RWPE2 (cell line): ENCODE data around the gene B3GAT1.
A peak's percentile ranks its signal among the peaks of the same experiment; 100 is the strongest.

Source experiments
- ATAC-seq: fragments of 200-7000 bp; cut with Tn5 transposase; 3 replicates; pipeline ENCODE4 v1.9.1; 2021; ENCODE audit warnings: low read depth
- DNase-seq: peaks from one replicate; pipeline ENCODE4 v3.0.0-alpha.2; 2020; ENCODE audit warnings: low spot score
- H3K27ac ChIP-seq: fragments of 450-650 bp; 2 replicates; pipeline ENCODE4 v1.5.1; 2017; ENCODE audit warnings: mild to moderate bottlenecking; ENCODE audit not compliant: poor library complexity, severe bottlenecking
- H3K27me3 ChIP-seq: fragments of 250-450 bp; sonication (Bioruptor Pico); 2 replicates; pipeline ENCODE4 v1.5.1; 2021; ENCODE audit warnings: mild to moderate bottlenecking, moderate library complexity; ENCODE audit not compliant: insufficient read depth, poor library complexity, severe bottlenecking
- H3K36me3 ChIP-seq: fragments of 250-450 bp; sonication (Bioruptor Pico); 2 replicates; pipeline ENCODE4 v1.5.1; 2020; ENCODE audit warnings: low read depth, mild to moderate bottlenecking, moderate library complexity
- H3K4me1 ChIP-seq: fragments of 250-450 bp; sonication (Bioruptor Pico); 2 replicates; pipeline ENCODE4 v1.5.1; 2021; ENCODE audit warnings: mild to moderate bottlenecking, moderate library complexity; ENCODE audit not compliant: insufficient read depth, poor library complexity, severe bottlenecking
- H3K4me3 ChIP-seq: fragments of 250-450 bp; sonication (Bioruptor Pico); 2 replicates; pipeline ENCODE4 v1.5.1; 2021; ENCODE audit warnings: mild to moderate bottlenecking, moderate library complexity; ENCODE audit not compliant: severe bottlenecking
- H3K9me3 ChIP-seq: fragments of 250-450 bp; sonication (Bioruptor Pico); 2 replicates; pipeline ENCODE4 v1.5.1; 2021; ENCODE audit warnings: mild to moderate bottlenecking, moderate library complexity; ENCODE audit not compliant: severe bottlenecking
- CTCF ChIP-seq: fragments of 450-650 bp; IDR thresholded peaks from one replicate; pipeline ENCODE4 v1.5.1; 2017; ENCODE audit warnings: mild to moderate bottlenecking, moderate library complexity; ENCODE audit not compliant: poor library complexity, severe bottlenecking

The B3GAT1 gene

DNA sequence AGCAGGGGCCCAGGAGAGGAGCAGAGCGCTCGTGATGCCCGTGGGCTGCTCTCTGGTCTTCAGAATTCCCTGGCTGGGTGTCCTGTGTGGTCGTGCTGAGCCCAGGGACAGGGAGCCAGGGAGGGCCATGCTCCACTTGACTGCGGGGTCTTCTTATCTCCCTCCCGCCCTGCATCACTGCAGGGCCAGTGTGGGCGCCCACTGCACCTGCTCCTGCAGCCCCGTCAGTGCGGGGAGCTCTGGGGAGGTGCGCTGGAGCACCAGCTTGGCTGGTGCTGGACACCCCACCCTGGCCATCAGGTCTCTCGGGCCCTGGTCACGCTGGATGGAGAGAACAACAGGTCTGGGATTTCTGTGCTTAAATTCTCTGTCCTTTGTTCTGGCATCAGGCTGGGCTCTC, 31.8 kb downstream of the B3GAT1 start:
- no peak for TF ChIP-seq CTCF
- no peak overlapping the region for H3K27ac ChIP-seq

GRCh38 chr11:134379241-134379640, 32.8 kb downstream of the B3GAT1 start:
- H3K27ac ChIP-seq, result no peak overlapping the region
- no peaks in the 10 kb centered on the region for H3K4me1 ChIP-seq
- no peaks in the 10 kb centered on the region for H3K27me3 ChIP-seq
- DNase-seq (no peak), ATAC-seq (no peak)
- H3K36me3 ChIP-seq, result no peaks in the 10 kb centered on the region
- no peaks in the 10 kb centered on the region for H3K9me3 ChIP-seq
- no peak overlapping the region for H3K4me3 ChIP-seq
- no peak for TF ChIP-seq CTCF

More for the DNA sequence above, 31.8 kb downstream of the B3GAT1 start:
- Histone ChIP-seq H3K9me3 (no peaks in the 10 kb centered on the region), H3K27me3 (no peaks in the 10 kb centered on the region), H3K4me3 (no peak overlapping the region), H3K4me1 (no peaks in the 10 kb centered on the region), H3K36me3 (no peaks in the 10 kb centered on the region)
- DNase-seq (no peak), ATAC-seq (no peak)

DNA sequence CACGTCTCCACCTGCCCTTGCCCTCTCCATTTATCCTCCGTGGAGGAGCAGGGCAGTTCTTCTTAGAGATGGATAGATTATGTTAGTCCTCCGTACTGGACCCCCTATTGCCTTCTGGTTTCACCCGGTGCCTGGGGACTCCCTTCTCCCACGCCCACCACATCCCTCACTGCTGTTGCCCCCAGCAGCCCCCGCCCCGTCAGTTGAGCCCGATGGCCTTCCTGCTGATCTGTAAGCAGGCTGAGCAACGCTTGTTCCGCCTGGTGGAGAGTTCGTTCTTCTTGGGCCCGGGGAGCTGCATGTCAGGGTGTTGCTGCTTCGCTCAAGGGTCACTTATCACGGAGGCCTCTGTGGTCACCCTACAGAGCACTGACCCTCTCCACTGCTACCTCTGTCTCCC, 34.2 kb downstream of the B3GAT1 start:
- H3K4me1 ChIP-seq, result no peaks in the 10 kb centered on the region
- no peak overlapping the region for H3K4me3 ChIP-seq
- no peak for ATAC-seq
- H3K27me3 ChIP-seq, result no peaks in the 10 kb centered on the region
- no peak overlapping the region for H3K27ac ChIP-seq
- no peak for TF ChIP-seq CTCF
- DNase-seq, result no peak
- no peaks in the 10 kb centered on the region for H3K9me3 ChIP-seq
- no peaks in the 10 kb centered on the region for H3K36me3 ChIP-seq

GRCh38 chr11:134376150-134376921, 35.7 kb downstream of the B3GAT1 start:
- no peak for ATAC-seq

More at GRCh38 chr11:134376150-134376921, 35.7 kb downstream of the B3GAT1 start:
- no peak for TF ChIP-seq CTCF
- H3K36me3 ChIP-seq, result no peaks in the 10 kb centered on the region
- no peak overlapping the region for H3K27ac ChIP-seq
- H3K9me3 ChIP-seq, result no peaks in the 10 kb centered on the region
- no peak overlapping the region for H3K4me3 ChIP-seq
- DNase-seq, result peak; percentile 17
- no peaks in the 10 kb centered on the region for H3K4me1 ChIP-seq
- H3K27me3 ChIP-seq, result no peaks in the 10 kb centered on the region
